H1 (cell line): ENCODE data around the gene CAPZB. TPM values are rescaled to one million over a fixed set of nuclear protein-coding genes. Genes with fewer than 3 reads are reported as not detected.

Experiments
- CTCF ChIA-PET: fragments of 300-600 bp; sonication (Branson Sonifier 250); formaldehyde crosslinking; loops from one replicate; lab custom pipeline; 2021; ENCODE audit not compliant: partially characterized antibody; lab: Charles Lee
- POLR2A ChIA-PET: fragments of 300-600 bp; sonication (Branson Sonifier 250); formaldehyde crosslinking; loops from one replicate; lab custom pipeline; 2021; ENCODE audit warnings: inconsistent platforms; ENCODE audit not compliant: partially characterized antibody; lab: Charles Lee
- DNase-seq, 2 experiments: peaks; one replicate each; pipeline versions ENCODE4 v3.0.0 to v3.0.0-alpha.2; 2010 to 2022; ENCODE audit warnings: low spot score in 2 of 2, low read depth in 1 of 2, mixed read lengths in 1 of 2
- FAIRE-seq: peaks from 2 replicates; lab custom pipeline; 2011; peaks lifted over from hg19 to GRCh38; lab: Jason Lieb, UNC
- H2AFZ ChIP-seq: 2 replicates; pipeline ENCODE4 v1.8.1; 2012; ENCODE audit warnings: low read length, inconsistent platforms
- H2AK5ac ChIP-seq: 2 replicates; pipeline ENCODE4 v1.6.1; 2013; ENCODE audit warnings: low read depth, low read length
- H2BK120ac ChIP-seq: replicated peaks from 2 replicates; pipeline ENCODE3; 2013; ENCODE audit warnings: low read depth, low read length, inconsistent platforms
- H2BK12ac ChIP-seq: 2 replicates; pipeline ENCODE4 v1.6.1; 2013; ENCODE audit warnings: low read depth, low read length
- H2BK15ac ChIP-seq: 2 replicates; pipeline ENCODE4 v1.6.1; 2013; ENCODE audit warnings: low read length
- H2BK20ac ChIP-seq: 2 replicates; pipeline ENCODE4 v1.6.1; 2013; ENCODE audit warnings: low read length
- H2BK5ac ChIP-seq: 2 replicates; pipeline ENCODE4 v1.6.1; 2013; ENCODE audit warnings: low read depth, low read length
- H3K14ac ChIP-seq: 2 replicates; pipeline ENCODE4 v1.6.1; 2013; ENCODE audit warnings: inconsistent platforms; ENCODE audit not compliant: insufficient read length
- H3K18ac ChIP-seq: 2 replicates; pipeline ENCODE4 v1.6.1; 2013; ENCODE audit warnings: low read length; ENCODE audit errors: extremely low read depth
- H3K23ac ChIP-seq: 2 replicates; pipeline ENCODE4 v1.6.1; 2013; ENCODE audit warnings: inconsistent platforms; ENCODE audit not compliant: insufficient read length
- H3K23me2 ChIP-seq: 2 replicates; pipeline ENCODE4 v1.6.1; 2013; ENCODE audit warnings: low read depth, low read length
- H3K27ac ChIP-seq: 2 replicates; pipeline ENCODE4 v1.6.1; 2011; ENCODE audit warnings: low read depth, low read length, inconsistent platforms
- H3K27me3 ChIP-seq, 4 experiments: replicated peaks in 1 of 4; 1 replicate in 1 of 4; 2 replicates in 3 of 4; pipeline versions ENCODE4 v1.6.1 to v1.8.1; 2011 to 2013; ENCODE audit warnings: low read length in 3 of 4, mild to moderate bottlenecking in 3 of 4, inconsistent platforms in 2 of 4, mixed read lengths in 2 of 4, moderate library complexity in 1 of 4; ENCODE audit not compliant: control insufficient read depth in 3 of 4, insufficient read depth in 3 of 4; ENCODE audit errors: extremely low read depth in 1 of 4
- H3K36me3 ChIP-seq, 4 experiments: 2 replicates each; pipeline versions ENCODE4 v1.6.1 to v1.8.1; 2011 to 2013; ENCODE audit warnings: mild to moderate bottlenecking in 4 of 4, low read length in 3 of 4, moderate library complexity in 2 of 4, control low read depth in 1 of 4, inconsistent platforms in 1 of 4; ENCODE audit not compliant: insufficient read depth in 4 of 4, control insufficient read depth in 2 of 4
- H3K4ac ChIP-seq: replicated peaks from 2 replicates; pipeline ENCODE3; 2013; ENCODE audit warnings: low read length, low read depth, mixed read lengths, inconsistent platforms; ENCODE audit not compliant: insufficient read length
- H3K4me1 ChIP-seq, 4 experiments: replicated peaks in 1 of 4; 1 replicate in 1 of 4; 2 replicates in 3 of 4; pipeline versions ENCODE4 v1.6.1 to v1.8.1; 2011 to 2013; ENCODE audit warnings: low read length in 3 of 4, inconsistent platforms in 2 of 4, mixed read lengths in 1 of 4; ENCODE audit not compliant: insufficient read depth in 4 of 4, control insufficient read depth in 3 of 4
- H3K4me2 ChIP-seq, 2 experiments: 2 replicates each; pipeline versions ENCODE4 v1.6.1 to v1.8.1; 2011 to 2013; ENCODE audit warnings: low read depth in 2 of 2, low read length in 2 of 2, control low read depth in 1 of 2, inconsistent platforms in 1 of 2, mild to moderate bottlenecking in 1 of 2; ENCODE audit not compliant: insufficient read depth in 1 of 2
- H3K4me3 ChIP-seq, 4 experiments: fragments of 200-600, 300-600 bp in 1 of 4; sonication (generic), shearing (Covaris generic), sonication (Bioruptor Twin) in 1 of 4; 2 replicates each; pipeline versions ENCODE4 v1.5.1 to v1.8.1; 2011 to 2016; ENCODE audit warnings: low read length in 4 of 4, low read depth in 3 of 4, control low read depth in 2 of 4, inconsistent platforms in 2 of 4, mild to moderate bottlenecking in 2 of 4, mixed read lengths in 1 of 4, moderate library complexity in 1 of 4; ENCODE audit not compliant: insufficient read depth in 2 of 4; ENCODE audit errors: extremely low read depth in 1 of 4
- H3K56ac ChIP-seq: replicated peaks from 2 replicates; pipeline ENCODE3; 2013; ENCODE audit warnings: low read depth, mild to moderate bottlenecking, mixed read lengths, low read length, inconsistent platforms; ENCODE audit not compliant: insufficient read length
- H3K79me1 ChIP-seq: 2 replicates; pipeline ENCODE4 v1.6.1; 2013; ENCODE audit warnings: low read depth, low read length, control low read depth
- H3K79me2 ChIP-seq, 2 experiments: 2 replicates each; pipeline versions ENCODE4 v1.6.1 to v1.8.1; 2012 to 2013; ENCODE audit warnings: low read length in 2 of 2, mild to moderate bottlenecking in 2 of 2, inconsistent platforms in 1 of 2; ENCODE audit not compliant: insufficient read depth in 2 of 2, control insufficient read depth in 1 of 2
- H3K9ac ChIP-seq, 4 experiments: replicated peaks in 1 of 4; 1 replicate in 1 of 4; 2 replicates in 3 of 4; pipeline versions ENCODE4 v1.6.1 to v1.8.1; 2011 to 2013; ENCODE audit warnings: low read depth in 3 of 4, low read length in 3 of 4, control low read depth in 2 of 4, mild to moderate bottlenecking in 2 of 4, moderate library complexity in 2 of 4, inconsistent platforms in 1 of 4; ENCODE audit errors: extremely low read depth in 1 of 4
- H3K9me3 ChIP-seq, 2 experiments: 2 replicates each; pipeline versions ENCODE4 v1.6.1 to v1.8.1; 2012 to 2013; ENCODE audit warnings: mild to moderate bottlenecking in 2 of 2, moderate library complexity in 2 of 2, control low read depth in 1 of 2, inconsistent platforms in 1 of 2, low read depth in 1 of 2, low read length in 1 of 2, mixed read lengths in 1 of 2; ENCODE audit not compliant: insufficient read depth in 2 of 2
- H4K20me1 ChIP-seq, 2 experiments: replicated peaks in 1 of 2; 2 replicates each; pipeline versions ENCODE3 to v1.8.1; 2011 to 2013; ENCODE audit warnings: inconsistent platforms in 2 of 2, low read length in 2 of 2, mild to moderate bottlenecking in 1 of 2; ENCODE audit not compliant: insufficient read depth in 2 of 2, control insufficient read depth in 1 of 2
- H4K5ac ChIP-seq: 2 replicates; pipeline ENCODE4 v1.6.1; 2013; ENCODE audit warnings: low read length, low read depth, mixed read lengths, inconsistent platforms; ENCODE audit not compliant: insufficient read length
- H4K8ac ChIP-seq: 2 replicates; pipeline ENCODE4 v1.8.0; 2013; ENCODE audit warnings: mild to moderate bottlenecking, moderate library complexity, low read length, inconsistent platforms; ENCODE audit not compliant: insufficient read depth; ENCODE audit errors: extremely low read depth
- H4K91ac ChIP-seq: replicated peaks from 2 replicates; pipeline ENCODE3; 2013; ENCODE audit warnings: low read length, mixed read lengths, inconsistent platforms; ENCODE audit not compliant: insufficient read length
- CHD1 ChIP-seq: IDR thresholded peaks from 2 replicates; pipeline ENCODE4 v1.6.1; 2012; ENCODE audit warnings: low read depth, low read length, improper control_type of control experiment
- NANOG ChIP-seq: IDR thresholded peaks from 2 replicates; pipeline ENCODE4 v1.6.1; 2011; ENCODE audit warnings: low read length, low read depth, mild to moderate bottlenecking, inconsistent platforms; ENCODE audit not compliant: insufficient read depth, poor library complexity, severe bottlenecking
- RAD21 ChIP-seq, 2 experiments: IDR thresholded peaks in 1 of 2; conservative IDR thresholded peaks in 1 of 2; 2 replicates each; pipeline ENCODE4 v1.6.1; 2011; ENCODE audit warnings: low read depth in 2 of 2, low read length in 2 of 2, improper control_type of control experiment in 1 of 2, inconsistent platforms in 1 of 2, mild to moderate bottlenecking in 1 of 2, moderate library complexity in 1 of 2
- TAF7 ChIP-seq: optimal IDR thresholded peaks from 2 replicates; pipeline ENCODE3; 2011; ENCODE audit warnings: low read depth, mild to moderate bottlenecking, inconsistent platforms, low read length, moderate library complexity, borderline replicate concordance
- WGBS, 2 experiments: shearing (Covaris generic) in 1 of 2; methylation state at CpG; one replicate each; pipeline versions ENCODE4 v1.1.6 to v1.1.7; 2013 to 2015; ENCODE audit warnings: low lambda C conversion rate in 2 of 2, mixed read lengths in 2 of 2, inconsistent platforms in 1 of 2, low coverage in 1 of 2, missing lambda C conversion rate in 1 of 2; ENCODE audit not compliant: insufficient replicate concordance in 2 of 2, insufficient coverage in 1 of 2, insufficient read length in 1 of 2; ENCODE audit errors: extremely low coverage in 1 of 2, missing lambda C conversion rate in 1 of 2; 5-methylcytosine and 5-hydroxymethylcytosine counted together
- polyA plus RNA-seq, 7 experiments: library from polyadenylated mRNA; depleted of rRNA in 3 of 7; stranded (reverse) in 5 of 7; unstranded in 2 of 7; fragments of >200 nt in 5 of 7; fragments of 200-250 nt in 2 of 7; gene quantifications; 1 replicate in 5 of 7; 2 replicates in 1 of 7; 4 replicates in 1 of 7; pipeline versions ENCODE4 v1.2.1 to v1.2.3, GENCODE V29; 2011 to 2013; ENCODE audit warnings: missing spikeins in 2 of 7, mixed read lengths in 2 of 7
- total RNA-seq: library from RNA; stranded (reverse); fragmentation: NEBNext Ultra II Directional; extraction: Animal tissue kit (Norgen Biotek cat#: 25700); gene quantifications from 2 replicates; pipeline ENCODE4 v1.2.1, GENCODE V29; 2021

Gene CAPZB
- total and polyA plus RNA-seq, 2 of the 8 experiments (the other 6 are each of a cell fraction or from before 2014, with no cell fraction given), result 162 to 371 TPM

DNA sequence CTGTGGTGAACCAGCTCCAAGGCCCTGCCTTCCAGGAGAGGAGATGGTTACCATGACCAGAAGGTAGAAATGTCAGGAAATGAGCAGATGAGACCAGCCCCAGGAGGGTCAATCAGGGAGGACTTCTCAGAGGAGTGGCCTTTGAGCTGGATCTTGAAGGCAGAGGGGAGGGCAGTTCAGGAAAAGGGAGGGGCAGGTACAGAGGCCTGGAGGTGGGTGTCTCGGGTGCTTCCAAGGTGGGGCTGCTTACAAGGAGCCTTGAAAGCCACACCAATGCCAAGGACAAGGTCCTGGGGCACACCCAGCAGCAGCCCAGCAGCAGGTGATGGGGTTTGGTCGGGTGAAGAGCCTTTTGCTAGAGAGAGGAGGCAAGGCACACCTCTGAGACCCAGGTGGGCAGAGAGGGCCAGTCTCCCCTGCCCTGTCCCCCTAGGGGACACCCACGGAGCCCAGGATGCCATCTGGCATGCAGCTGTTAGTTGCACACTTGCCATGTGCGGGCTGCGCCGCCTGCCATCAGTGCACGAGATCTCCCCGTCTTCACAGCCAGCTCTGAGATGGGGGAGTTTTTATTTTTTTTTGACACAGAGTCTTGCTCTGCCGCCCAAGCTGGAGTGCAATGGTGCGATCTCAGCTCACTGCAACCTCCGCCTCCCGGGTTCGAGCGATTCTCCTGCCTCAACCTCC lies 154.7 kb downstream of the CAPZB start:
- Histone ChIP-seq H2BK5ac (no peak overlapping the region), H2BK15ac (no peak overlapping the region), H2BK120ac (no peak overlapping the region), H2AFZ (no peak overlapping the region), H4K91ac (no peak overlapping the region), H3K9ac (no peak overlapping the region), H3K9me3 (no peaks in the 10 kb centered on the region), H4K8ac (no peak overlapping the region), H3K27ac (no peak overlapping the region), H3K4me3 (no peak overlapping the region), H3K23me2 (no peaks in the 10 kb centered on the region), H3K56ac (no peak overlapping the region), H3K36me3 (peaks cover 5 to 11% (median 8%) of the 10 kb centered on the region in 4 experiments; a peak in 4 of 8 replicates), H2BK12ac (no peak overlapping the region), H3K79me2 (no peaks in the 10 kb centered on the region), H3K23ac (no peak overlapping the region), H2AK5ac (no peak overlapping the region), H3K18ac (no peak overlapping the region), H2BK20ac (no peak overlapping the region), H3K79me1 (no peaks in the 10 kb centered on the region; the same call in 1 of the 2 replicates), H4K5ac (no peak overlapping the region), H4K20me1 (peaks cover 0 to 7% of the 10 kb centered on the region in 2 experiments), H3K4ac (no peak overlapping the region), H3K4me2 (no peak overlapping the region), H3K14ac (no peak overlapping the region), H3K27me3 (no peaks in the 10 kb centered on the region), H3K4me1 (no peaks in the 10 kb centered on the region)
- DNase-seq, result no peak
- ChIA-PET POLR2A (interaction anchor here (1.9 to 13.3 kb wide), 2 partner anchors 8 to 13 kb away, joined by 8 to 143 read pairs; partner anchors contain the start of genes AKR7A2 and SLC66A1), CTCF (interaction anchor here (0.6 to 2.3 kb wide), 13 partner anchors 10 to 492 kb away, joined by 3 to 9 read pairs (median 3); no protein-coding TSS in a partner anchor)
- WGBS, 2 experiments, result 96% methylated on average over 14 of the region's 14 CpGs; no CpG with 5 or more reads in 1 of the 2 experiments
- no peak for TF ChIP-seq CHD1
- TF ChIP-seq NANOG, result no peak
- TF ChIP-seq TAF7, result no peak
- no peak for TF ChIP-seq RAD21 (IDR thresholded peaks at IDR 0.05 in 1 of 2, conservative IDR thresholded peaks at IDR 0.05 in 1 of 2; ENCODE audit: low read depth in 2 of 2, low read length in 2 of 2)
- FAIRE-seq, result no peak
